K562 (cell line): Measurements from ENCODE around the gene PTPN12. TPM values are rescaled to one million over a fixed set of nuclear protein-coding genes. Genes with fewer than 3 reads are reported as not detected.

ENCODE experiments used
- ATF7 ChIP-seq: fragments of 450-650 bp; IDR thresholded peaks from 2 replicates; pipeline ENCODE4 v1.7.1; 2014; ENCODE audit warnings: mild to moderate bottlenecking, moderate library complexity
- CEBPG ChIP-seq, 3 experiments: fragments of 200-800 bp in 1 of 3; sonication (Bioruptor generic) in 1 of 3; sonication (generic) in 1 of 3; formaldehyde crosslinking in 1 of 3; IDR thresholded peaks in 2 of 3; conservative IDR thresholded peaks in 1 of 3; 2 replicates each; pipeline versions ENCODE4 v1.6.1 to v1.8.0; 2016 to 2022; ENCODE audit warnings: missing compliant biosample characterization in 2 of 3, missing genetic modification characterization in 2 of 3, mild to moderate bottlenecking in 1 of 3, missing genetic modification reagents in 1 of 3
- FOXO4 ChIP-seq: fragments of 450-650 bp; formaldehyde crosslinking; IDR thresholded peaks from 2 replicates; pipeline ENCODE4 v1.4.0; 2020; ENCODE audit warnings: mild to moderate bottlenecking, moderate library complexity
- FUS ChIP-seq: fragments of 200-400 bp; formaldehyde crosslinking; optimal IDR thresholded peaks from 2 replicates; pipeline ENCODE3; 2017; ENCODE audit warnings: low read depth, low read length
- HES1 ChIP-seq: fragments of 450-650 bp; IDR thresholded peaks from 2 replicates; pipeline ENCODE4 v1.6.1; 2016; ENCODE audit warnings: low read depth, mild to moderate bottlenecking, moderate library complexity
- MCM2 ChIP-seq: fragments of 450-650 bp; IDR thresholded peaks from 2 replicates; pipeline ENCODE4 v1.6.1; 2017; ENCODE audit warnings: low read depth, mild to moderate bottlenecking
- NR1H2 ChIP-seq: sonication (generic); formaldehyde crosslinking; IDR thresholded peaks from 2 replicates; pipeline ENCODE4 v1.4.0; 2020; ENCODE audit warnings: mild to moderate bottlenecking, missing genetic modification reagents
- PPARD ChIP-seq: fragments of 250-450 bp; sonication (Bioruptor Pico); IDR thresholded peaks from 2 replicates; pipeline ENCODE4 v1.8.0; 2022; ENCODE audit warnings: inconsistent platforms, mild to moderate bottlenecking, moderate library complexity
- RBM34 ChIP-seq: fragments of 200-400 bp; formaldehyde crosslinking; IDR thresholded peaks from 2 replicates; pipeline ENCODE4 v1.6.1; 2018; ENCODE audit warnings: low read length, borderline replicate concordance; ENCODE audit not compliant: insufficient read depth
- RFX7 ChIP-seq: fragments of 250-450 bp; sonication (Bioruptor Pico); IDR thresholded peaks from 2 replicates; pipeline ENCODE4 v1.5.1; 2021; ENCODE audit warnings: mild to moderate bottlenecking
- RNF2 ChIP-seq: sonication (generic); IDR thresholded peaks from 2 replicates; pipeline ENCODE4 v1.6.1; 2016
- RNF219 ChIP-seq: fragments of 250-450 bp; sonication (Bioruptor Pico); IDR thresholded peaks from 2 replicates; pipeline ENCODE4 v1.5.0; 2022; ENCODE audit warnings: mild to moderate bottlenecking
- SAFB2 ChIP-seq: fragments of 200-400 bp; formaldehyde crosslinking; IDR thresholded peaks from 2 replicates; pipeline ENCODE4 v1.6.1; 2018; ENCODE audit warnings: borderline replicate concordance, low read length, low read depth, moderate library complexity; ENCODE audit not compliant: severe bottlenecking
- TBL1XR1 ChIP-seq, 2 experiments: IDR thresholded peaks; 2 replicates each; pipeline ENCODE4 v1.6.1; 2012; ENCODE audit warnings: improper control_type of control experiment in 2 of 2, low read length in 2 of 2, mild to moderate bottlenecking in 1 of 2
- THAP12 ChIP-seq: fragments of 250-450 bp; sonication (Bioruptor Pico); IDR thresholded peaks from 2 replicates; pipeline ENCODE4 v1.9.0; 2021; ENCODE audit warnings: mild to moderate bottlenecking, inconsistent platforms
- ZNF143 ChIP-seq: sonication (generic); formaldehyde crosslinking; IDR thresholded peaks from 2 replicates; pipeline ENCODE4 v1.9.0; 2022; ENCODE audit warnings: mild to moderate bottlenecking, missing genetic modification reagents
- ZNF217 ChIP-seq: sonication (generic); formaldehyde crosslinking; IDR thresholded peaks from 2 replicates; pipeline ENCODE4 v1.8.0; 2022; ENCODE audit warnings: mild to moderate bottlenecking, missing genetic modification reagents
- ZNF24 ChIP-seq: fragments of 450-650 bp; IDR thresholded peaks from 2 replicates; pipeline ENCODE4 v1.6.1; 2016
- ZNF766 ChIP-seq: fragments of 200-800 bp; sonication (Bioruptor generic); conservative IDR thresholded peaks from 2 replicates; pipeline ENCODE4 v1.6.1; 2016; ENCODE audit warnings: missing genetic modification characterization, missing compliant biosample characterization
- ZNF830 ChIP-seq: fragments of 250-450 bp; sonication (Bioruptor Pico); IDR thresholded peaks from 2 replicates; pipeline ENCODE4 v1.5.0; 2021; ENCODE audit warnings: mild to moderate bottlenecking
- polyA plus RNA-seq, 8 experiments: library from polyadenylated mRNA; depleted of rRNA in 4 of 8; stranded (reverse) in 5 of 8; unstranded in 3 of 8; fragments of >200 nt; fragmentation: Nextera tagmentation in 2 of 8; fragmentation: Illumina TruSeq in 1 of 8; extraction: Ambion mirVana in 2 of 8; extraction: Trizol in 1 of 8; gene quantifications; 2 replicates each; pipeline versions ENCODE4 v1.2.1 to v1.2.3, GENCODE V29; 2011 to 2014; ENCODE audit warnings: inconsistent platforms in 1 of 8, missing spikeins in 1 of 8
- total RNA-seq, 7 experiments: library from RNA; depleted of rRNA in 6 of 7; stranded (reverse); fragments of >200 nt in 6 of 7; fragmentation: Illumina TruSeq in 2 of 7; extraction: Trizol in 2 of 7; gene quantifications; 2 replicates each; pipeline versions ENCODE4 v1.2.1 to v1.2.3, GENCODE V29; 2011 to 2021; ENCODE audit warnings: low replicate concordance in 1 of 7

PTPN12 gene
- total and polyA plus RNA-seq, 9 of the 15 experiments (the other 6 are each of a cell fraction or from before 2014, with no cell fraction given), result 15.3 to 79.8 (median 26.6) TPM

GRCh38 chr7:77538281-77539212 lies 1.5 kb downstream of the PTPN12 start (continued):
- TF ChIP-seq RNF219 (CRISPR knock-in tag), result no peak
- TF ChIP-seq HES1, result no peak
- TF ChIP-seq ZNF766 (CRISPR knock-in tag), result 0 out of 2 replicates have a peak, but pooled peaks have one; percentile 52
- no peak for TF ChIP-seq NR1H2 (CRISPR knock-in tag)
- no peak for TF ChIP-seq FOXO4 (CRISPR knock-in tag)
- no peak for TF ChIP-seq SAFB2
- TF ChIP-seq FUS, result no peak
- no peak for TF ChIP-seq ZNF830
- TF ChIP-seq ZNF143, result no peak
- no peak for TF ChIP-seq MCM2
- TF ChIP-seq RBM34, result no peak
- TF ChIP-seq TBL1XR1 (IDR thresholded peaks at IDR 0.05; ENCODE audit: low read length in 2 of 2), result no peak; a peak in 1 of 4 replicates
- TF ChIP-seq RNF2, result no peak
- no peak for TF ChIP-seq ZNF217 (CRISPR knock-in tag)
- peak; percentile 34 for TF ChIP-seq ATF7
- TF ChIP-seq RFX7 (CRISPR knock-in tag), result no peak
- no peak for TF ChIP-seq PPARD (CRISPR knock-in tag)
- TF ChIP-seq THAP12 (CRISPR knock-in tag), result no peak
- peak; percentile 96 for TF ChIP-seq CEBPG (CRISPR knock-in tag; IDR thresholded peaks at IDR 0.05)
- peak; percentile 100 for TF ChIP-seq CEBPG (tag; conservative IDR thresholded peaks at IDR 0.05 in 1 of 2, IDR thresholded peaks at IDR 0.05 in 1 of 2)
- peak; percentile 81 for TF ChIP-seq ZNF24
